GM23338 (cell line): ENCODE measurements around the gene SPP1. TPM values are rescaled to one million over a fixed set of nuclear protein-coding genes. Genes with fewer than 3 reads are reported as not detected.

ENCODE experiments used
- ATAC-seq: fragments of 200-7000 bp; cut with Tn5 transposase; 3 replicates; pipeline ENCODE4 v1.9.1; 2020
- DNase-seq: peaks from one replicate; pipeline ENCODE4 v3.0.0-alpha.2; 2015; ENCODE audit warnings: low spot score
- H2AFZ ChIP-seq: fragments of 200-600 bp; sonication (generic); 2 replicates; pipeline ENCODE4 v1.8.0; 2016; ENCODE audit warnings: antibody characterized with exemption, mild to moderate bottlenecking, moderate library complexity
- H3F3A ChIP-seq: fragments of 200-600 bp; sonication (generic); replicated peaks from 2 replicates; pipeline ENCODE4 v1.8.0; 2017; ENCODE audit warnings: antibody characterized with exemption, mixed run types, low read depth
- H3K27ac ChIP-seq: fragments of 200-600 bp; sonication (generic); 2 replicates; pipeline ENCODE4 v1.6.1; 2016; ENCODE audit warnings: low read depth
- H3K27me3 ChIP-seq: fragments of 200-600 bp; sonication (generic); 2 replicates; pipeline ENCODE4 v1.8.0; 2016; ENCODE audit warnings: mild to moderate bottlenecking, mixed run types, moderate library complexity; ENCODE audit not compliant: insufficient read depth
- H3K36me3 ChIP-seq: fragments of 200-600 bp; sonication (generic); 2 replicates; pipeline ENCODE4 v1.8.0; 2016; ENCODE audit warnings: mild to moderate bottlenecking; ENCODE audit not compliant: insufficient read depth
- H3K4me1 ChIP-seq: fragments of 200-600 bp; sonication (generic); 2 replicates; pipeline ENCODE4 v1.8.0; 2016; ENCODE audit warnings: mild to moderate bottlenecking, moderate library complexity; ENCODE audit not compliant: insufficient read depth
- H3K4me2 ChIP-seq: fragments of 200-600 bp; sonication (generic); 2 replicates; pipeline ENCODE4 v1.7.1; 2017; ENCODE audit warnings: mixed run types
- H3K4me3 ChIP-seq: fragments of 200-600 bp; sonication (generic); 2 replicates; pipeline ENCODE4 v1.6.1; 2016; ENCODE audit warnings: mixed run types
- H3K79me2 ChIP-seq: fragments of 200-600 bp; sonication (generic); replicated peaks from 2 replicates; pipeline ENCODE4 v1.8.0; 2017; ENCODE audit warnings: mild to moderate bottlenecking; ENCODE audit not compliant: insufficient read depth
- H3K9me2 ChIP-seq: fragments of 200-600 bp; sonication (generic); 2 replicates; pipeline ENCODE4 v1.8.0; 2017; ENCODE audit not compliant: insufficient read depth
- H4K20me1 ChIP-seq: fragments of 200-600 bp; sonication (generic); replicated peaks from 2 replicates; pipeline ENCODE4 v1.8.0; 2017; ENCODE audit warnings: mild to moderate bottlenecking; ENCODE audit not compliant: insufficient read depth
- H3K27ac Mint-ChIP-seq: 2 replicates; pipeline ENCODE4 v1.8.0; 2020; ENCODE audit warnings: inconsistent platforms, mild to moderate bottlenecking, moderate library complexity, mixed read lengths
- H3K27me3 Mint-ChIP-seq: 3 replicates; pipeline ENCODE4 v1.8.0; 2022; ENCODE audit warnings: low read depth, mild to moderate bottlenecking, moderate library complexity, mixed read lengths, inconsistent platforms; ENCODE audit not compliant: insufficient read depth, poor library complexity
- H3K36me3 Mint-ChIP-seq: 3 replicates; pipeline ENCODE4 v1.8.0; 2021; ENCODE audit warnings: low read depth, mild to moderate bottlenecking, inconsistent platforms, moderate library complexity, mixed read lengths
- H3K4me1 Mint-ChIP-seq: 3 replicates; pipeline ENCODE4 v1.8.0; 2020; ENCODE audit warnings: mild to moderate bottlenecking, inconsistent platforms, mixed read lengths
- H3K4me3 Mint-ChIP-seq: 3 replicates; pipeline ENCODE4 v1.8.0; 2021; ENCODE audit warnings: moderate library complexity, mild to moderate bottlenecking, inconsistent platforms, mixed read lengths
- H3K9me3 Mint-ChIP-seq: 3 replicates; pipeline ENCODE4 v1.8.0; 2020; ENCODE audit warnings: moderate library complexity, mild to moderate bottlenecking, inconsistent platforms, mixed read lengths
- CREB1 ChIP-seq: fragments of 250-450 bp; sonication (Bioruptor Pico); IDR thresholded peaks from 2 replicates; pipeline ENCODE4 v1.5.0; 2020; ENCODE audit warnings: low read depth, mild to moderate bottlenecking, moderate library complexity
- CTCF ChIP-seq, 2 experiments: fragments of 200-600 bp in 1 of 2; sonication (generic) in 1 of 2; conservative IDR thresholded peaks; 2 replicates each; pipeline versions ENCODE4 v1.5.1 to v1.6.1; 2016 to 2017; ENCODE audit warnings: antibody characterized with exemption in 2 of 2, low read depth in 2 of 2, mild to moderate bottlenecking in 2 of 2, moderate library complexity in 1 of 2
- EZH2 ChIP-seq: fragments of 200-600 bp; sonication (generic); IDR thresholded peaks from one replicate; pipeline ENCODE4 v1.8.0; 2017; ENCODE audit warnings: antibody characterized with exemption, mild to moderate bottlenecking, low read depth; ENCODE audit not compliant: unreplicated experiment
- EZH2phosphoT487 ChIP-seq: fragments of 200-600 bp; sonication (generic); IDR thresholded peaks from one replicate; pipeline ENCODE4 v1.8.1; 2018; ENCODE audit warnings: antibody characterized with exemption; ENCODE audit not compliant: unreplicated experiment
- NANOG ChIP-seq: IDR thresholded peaks from 2 replicates; pipeline ENCODE4 v1.6.1; 2016; ENCODE audit warnings: antibody characterized with exemption, borderline replicate concordance
- STAT1 ChIP-seq: IDR thresholded peaks from one replicate; pipeline ENCODE4 v1.6.1; 2016; ENCODE audit warnings: antibody characterized with exemption; ENCODE audit not compliant: unreplicated experiment
- ZNF331 ChIP-seq: fragments of 250-450 bp; sonication (Bioruptor Pico); IDR thresholded peaks from 2 replicates; pipeline ENCODE4 v1.5.0; 2020; ENCODE audit warnings: low read depth, mild to moderate bottlenecking, moderate library complexity
- long read RNA-seq: library from polyadenylated mRNA; unstranded; transcript quantifications from one replicate; pipeline ENCODE4 v2.0.0, GENCODE V29; 2020; ENCODE audit not compliant: unreplicated experiment
- polyA plus RNA-seq: library from polyadenylated mRNA; unstranded; fragments of >200 nt; fragmentation: Nextera tagmentation; extraction: Ambion mirVana; gene quantifications from 2 replicates; pipeline ENCODE4 v1.2.1, GENCODE V29; 2016
- total RNA-seq: library from RNA; depleted of rRNA; stranded (reverse); fragments of >200 nt; shearing (Covaris generic); gene quantifications from 2 replicates; pipeline ENCODE4 v1.2.3, GENCODE V29; 2014; rRNA removed
- TF ChIP-seq, protein P1 (sequence below): fragments of 250-450 bp; sonication (Bioruptor Pico); IDR thresholded peaks from 2 replicates; pipeline ENCODE4 v1.5.0; 2020; ENCODE audit warnings: mild to moderate bottlenecking, moderate library complexity

The SPP1 gene
- 41.3 and 43.1 TPM in 2 replicates for total RNA-seq
- 49.0 and 51.3 TPM in 2 replicates for polyA plus RNA-seq
- long read RNA-seq, transcript SPP1-203 (7 exons, 1,473 nt): major isoform, 9 of 12 reads
- long read RNA-seq, partial matches to known transcripts: 0 of 12 reads
- long read RNA-seq, other reads (novel, unspliced or antisense): 0 of 12 reads

GRCh38 chr4:87975466-87975865, at the start of gene SPP1:
Gene SPP1 (plus strand): TSS chr4:87975714. CDS start chr4:87976896, 1,182 bp downstream.
- Histone ChIP-seq H3K4me2 (peak within 1 kb of the TSS; percentile 44), H3K36me3 (no peaks in the 10 kb centered on the region), H3K27me3 (no peaks in the 10 kb centered on the region), H3K79me2 (peaks cover 5% of the 10 kb centered on the region; the same call in 1 of the 2 replicates), H3K9me2 (no peaks in the 10 kb centered on the region), H2AFZ (no peak within 1 kb of the TSS), H3F3A (no peaks in the 10 kb centered on the region), H4K20me1 (no peaks in the 10 kb centered on the region), H3K27ac (peak within 1 kb of the TSS; percentile 9; the same call in 1 of the 2 replicates), H3K4me3 (peak within 1 kb of the TSS; percentile 31), H3K4me1 (peaks cover 30% of the 10 kb centered on the region)
- DNase-seq: peak; percentile 87
- ATAC-seq: peak; percentile 93
- peak within 1 kb of the TSS; percentile 94 for H3K27ac Mint-ChIP-seq
- no peaks in the 10 kb centered on the region for H3K36me3 Mint-ChIP-seq
- H3K9me3 Mint-ChIP-seq: no peaks in the 10 kb centered on the region
- peaks cover 30% of the 10 kb centered on the region for H3K4me1 Mint-ChIP-seq
- no peaks in the 10 kb centered on the region for H3K27me3 Mint-ChIP-seq
- peak within 1 kb of the TSS; percentile 60 for H3K4me3 Mint-ChIP-seq
- TF ChIP-seq CREB1 (0 out of 2 replicates have a peak, but pooled peaks have one; percentile 6), NANOG (no peak), STAT1 (no peak), ZNF331 (CRISPR knock-in tag) (no peak), EZH2phosphoT487 (no peak), CTCF (conservative IDR thresholded peaks at IDR 0.05; ENCODE audit: low read depth in 2 of 2) (peak in 1 of 2 experiments; percentile 16; a peak in 1 of 4 replicates), EZH2 (no peak)
- TF ChIP-seq, protein P1, sequence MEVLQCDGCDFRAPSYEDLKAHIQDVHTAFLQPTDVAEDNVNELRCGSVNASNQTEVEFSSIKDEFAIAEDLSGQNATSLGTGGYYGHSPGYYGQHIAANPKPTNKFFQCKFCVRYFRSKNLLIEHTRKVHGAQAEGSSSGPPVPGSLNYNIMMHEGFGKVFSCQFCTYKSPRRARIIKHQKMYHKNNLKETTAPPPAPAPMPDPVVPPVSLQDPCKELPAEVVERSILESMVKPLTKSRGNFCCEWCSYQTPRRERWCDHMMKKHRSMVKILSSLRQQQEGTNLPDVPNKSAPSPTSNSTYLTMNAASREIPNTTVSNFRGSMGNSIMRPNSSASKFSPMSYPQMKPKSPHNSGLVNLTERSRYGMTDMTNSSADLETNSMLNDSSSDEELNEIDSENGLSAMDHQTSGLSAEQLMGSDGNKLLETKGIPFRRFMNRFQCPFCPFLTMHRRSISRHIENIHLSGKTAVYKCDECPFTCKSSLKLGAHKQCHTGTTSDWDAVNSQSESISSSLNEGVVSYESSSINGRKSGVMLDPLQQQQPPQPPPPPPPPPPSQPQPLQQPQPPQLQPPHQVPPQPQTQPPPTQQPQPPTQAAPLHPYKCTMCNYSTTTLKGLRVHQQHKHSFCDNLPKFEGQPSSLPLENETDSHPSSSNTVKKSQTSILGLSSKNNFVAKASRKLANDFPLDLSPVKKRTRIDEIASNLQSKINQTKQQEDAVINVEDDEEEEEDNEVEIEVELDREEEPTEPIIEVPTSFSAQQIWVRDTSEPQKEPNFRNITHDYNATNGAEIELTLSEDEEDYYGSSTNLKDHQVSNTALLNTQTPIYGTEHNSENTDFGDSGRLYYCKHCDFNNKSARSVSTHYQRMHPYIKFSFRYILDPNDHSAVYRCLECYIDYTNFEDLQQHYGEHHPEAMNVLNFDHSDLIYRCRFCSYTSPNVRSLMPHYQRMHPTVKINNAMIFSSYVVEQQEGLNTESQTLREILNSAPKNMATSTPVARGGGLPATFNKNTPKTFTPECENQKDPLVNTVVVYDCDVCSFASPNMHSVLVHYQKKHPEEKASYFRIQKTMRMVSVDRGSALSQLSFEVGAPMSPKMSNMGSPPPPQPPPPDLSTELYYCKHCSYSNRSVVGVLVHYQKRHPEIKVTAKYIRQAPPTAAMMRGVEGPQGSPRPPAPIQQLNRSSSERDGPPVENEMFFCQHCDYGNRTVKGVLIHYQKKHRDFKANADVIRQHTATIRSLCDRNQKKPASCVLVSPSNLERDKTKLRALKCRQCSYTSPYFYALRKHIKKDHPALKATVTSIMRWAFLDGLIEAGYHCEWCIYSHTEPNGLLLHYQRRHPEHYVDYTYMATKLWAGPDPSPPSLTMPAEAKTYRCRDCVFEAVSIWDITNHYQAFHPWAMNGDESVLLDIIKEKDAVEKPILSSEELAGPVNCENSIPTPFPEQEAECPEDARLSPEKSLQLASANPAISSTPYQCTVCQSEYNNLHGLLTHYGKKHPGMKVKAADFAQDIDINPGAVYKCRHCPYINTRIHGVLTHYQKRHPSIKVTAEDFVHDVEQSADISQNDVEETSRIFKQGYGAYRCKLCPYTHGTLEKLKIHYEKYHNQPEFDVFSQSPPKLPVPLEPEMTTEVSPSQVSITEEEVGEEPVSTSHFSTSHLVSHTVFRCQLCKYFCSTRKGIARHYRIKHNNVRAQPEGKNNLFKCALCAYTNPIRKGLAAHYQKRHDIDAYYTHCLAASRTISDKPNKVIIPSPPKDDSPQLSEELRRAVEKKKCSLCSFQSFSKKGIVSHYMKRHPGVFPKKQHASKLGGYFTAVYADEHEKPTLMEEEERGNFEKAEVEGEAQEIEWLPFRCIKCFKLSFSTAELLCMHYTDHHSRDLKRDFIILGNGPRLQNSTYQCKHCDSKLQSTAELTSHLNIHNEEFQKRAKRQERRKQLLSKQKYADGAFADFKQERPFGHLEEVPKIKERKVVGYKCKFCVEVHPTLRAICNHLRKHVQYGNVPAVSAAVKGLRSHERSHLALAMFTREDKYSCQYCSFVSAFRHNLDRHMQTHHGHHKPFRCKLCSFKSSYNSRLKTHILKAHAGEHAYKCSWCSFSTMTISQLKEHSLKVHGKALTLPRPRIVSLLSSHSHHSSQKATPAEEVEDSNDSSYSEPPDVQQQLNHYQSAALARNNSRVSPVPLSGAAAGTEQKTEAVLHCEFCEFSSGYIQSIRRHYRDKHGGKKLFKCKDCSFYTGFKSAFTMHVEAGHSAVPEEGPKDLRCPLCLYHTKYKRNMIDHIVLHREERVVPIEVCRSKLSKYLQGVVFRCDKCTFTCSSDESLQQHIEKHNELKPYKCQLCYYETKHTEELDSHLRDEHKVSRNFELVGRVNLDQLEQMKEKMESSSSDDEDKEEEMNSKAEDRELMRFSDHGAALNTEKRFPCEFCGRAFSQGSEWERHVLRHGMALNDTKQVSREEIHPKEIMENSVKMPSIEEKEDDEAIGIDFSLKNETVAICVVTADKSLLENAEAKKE: no peak
